H4 (cell line): ENCODE data around the gene PPP1R15B. TPM values are rescaled to one million over a fixed set of nuclear protein-coding genes. Genes with fewer than 3 reads are reported as not detected.
"Not testable (repeated sequence)": the region's sequence is repeated elsewhere in the genome, so short reads cannot be mapped to it uniquely, and the experiment has no call there.

Source experiments
- DNase-seq: peaks from one replicate; pipeline ENCODE4 v3.0.0-alpha.2; 2015; ENCODE audit warnings: low spot score
- total RNA-seq: library from RNA; depleted of rRNA; stranded (reverse); fragments of >200 nt; shearing (Covaris generic); gene quantifications from 2 replicates; pipeline ENCODE4 v1.2.3, GENCODE V29; 2014

Gene PPP1R15B
- total RNA-seq, 1 experiment from 2014 or later = 19.2 TPM

DNA sequence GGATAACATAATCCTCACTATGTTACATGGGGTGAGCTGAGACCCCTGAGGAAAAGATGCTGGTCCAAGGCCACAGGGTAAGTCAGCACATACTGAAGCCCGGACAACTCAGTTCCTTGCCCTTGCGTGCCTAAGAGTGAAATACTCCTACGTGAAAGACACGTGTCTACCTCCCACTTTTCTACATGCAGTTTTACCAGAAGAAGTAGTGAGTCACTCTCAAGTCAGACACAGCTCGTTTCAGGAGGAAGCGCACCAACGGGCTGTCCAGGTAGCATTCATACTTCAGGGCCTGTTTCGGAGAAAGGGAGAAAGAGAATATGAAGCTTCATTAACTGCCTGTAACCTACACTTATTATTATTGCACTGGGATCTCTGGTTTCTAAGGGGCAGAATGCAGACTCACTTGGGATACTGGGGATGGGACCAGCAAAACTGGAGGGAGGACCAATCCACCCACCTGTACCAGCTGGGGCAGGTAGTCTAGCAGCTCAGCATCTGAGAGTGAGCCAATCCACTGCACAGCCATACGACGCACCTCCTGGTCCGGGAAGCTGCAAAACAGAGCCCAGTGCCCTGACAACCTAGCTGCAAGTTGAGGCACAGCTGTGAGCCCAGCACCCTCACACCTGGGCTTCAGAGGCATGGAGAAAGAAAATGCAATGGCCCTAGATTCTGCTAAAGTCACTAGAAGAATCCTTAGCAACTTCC is 32.4 kb upstream of the PPP1R15B start:
- DNase-seq = no peak

DNA sequence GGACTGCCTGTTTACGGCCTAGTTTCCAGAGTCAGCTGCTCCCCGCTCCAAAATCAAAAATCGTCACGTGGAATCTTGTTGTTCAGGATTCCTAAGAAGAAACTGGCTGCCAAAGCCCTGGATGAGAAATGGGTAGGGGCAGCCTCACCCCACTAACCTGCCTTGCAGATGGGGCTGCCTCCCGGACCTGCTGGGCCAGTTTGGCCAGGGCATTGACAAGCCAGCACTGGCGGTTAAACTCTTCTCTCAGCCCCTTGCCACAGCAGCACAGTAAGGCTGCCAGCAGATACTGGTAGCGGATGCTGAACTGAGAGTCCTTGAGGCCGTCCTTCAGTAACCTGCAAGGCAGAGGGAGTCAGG is 31.6 kb upstream of the PPP1R15B start:
- no peak for DNase-seq

GRCh38 chr1:204442376-204443259 is 31.0 kb upstream of the PPP1R15B start:
- no peak for DNase-seq

- DNase-seq = no peak
Measured at GRCh38 chr1:204441558-204441957, 29.9 kb upstream of the PPP1R15B start.

DNA sequence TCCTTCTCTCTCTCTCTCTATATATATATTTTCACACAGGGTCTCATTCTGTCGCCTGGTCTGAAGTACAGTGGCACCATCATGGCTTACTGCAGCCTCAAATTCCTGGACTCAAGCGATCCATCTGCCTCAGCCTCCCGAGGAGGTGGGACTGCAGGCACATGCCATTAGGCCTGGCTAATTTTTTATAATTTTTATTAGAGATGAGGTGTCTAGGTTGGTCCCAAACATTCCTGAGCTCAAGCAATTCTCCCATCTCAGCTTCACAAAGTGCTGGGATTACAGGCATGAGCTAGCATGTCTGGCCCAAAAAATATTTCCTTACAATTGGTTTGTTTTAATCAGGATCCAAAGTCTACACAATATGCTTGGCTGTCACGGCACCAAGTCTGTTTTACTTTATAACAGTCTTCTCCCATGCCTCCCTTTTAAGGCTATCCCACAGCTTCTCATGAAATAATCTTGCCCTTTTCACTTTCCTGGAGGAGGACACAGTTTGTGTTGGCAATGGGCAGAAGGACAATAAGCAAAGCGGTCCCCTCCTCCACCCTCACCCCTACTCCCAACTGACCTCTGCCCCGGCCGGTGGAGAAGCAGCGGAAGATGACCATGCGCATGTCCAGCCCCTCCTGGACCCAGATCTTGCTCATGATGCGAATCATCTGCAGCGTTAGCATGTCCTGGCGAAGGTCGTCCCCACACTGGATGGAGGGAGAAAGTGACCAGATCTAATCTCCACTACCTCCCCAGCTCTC is 28.2 kb upstream of the PPP1R15B start:
- no peak for DNase-seq

GRCh38 chr1:204438628-204439027 is 27.0 kb upstream of the PPP1R15B start:
- DNase-seq = peak; percentile 78

GRCh38 chr1:204437796-204438570 is 26.4 kb upstream of the PPP1R15B start:
- no peak for DNase-seq

DNA sequence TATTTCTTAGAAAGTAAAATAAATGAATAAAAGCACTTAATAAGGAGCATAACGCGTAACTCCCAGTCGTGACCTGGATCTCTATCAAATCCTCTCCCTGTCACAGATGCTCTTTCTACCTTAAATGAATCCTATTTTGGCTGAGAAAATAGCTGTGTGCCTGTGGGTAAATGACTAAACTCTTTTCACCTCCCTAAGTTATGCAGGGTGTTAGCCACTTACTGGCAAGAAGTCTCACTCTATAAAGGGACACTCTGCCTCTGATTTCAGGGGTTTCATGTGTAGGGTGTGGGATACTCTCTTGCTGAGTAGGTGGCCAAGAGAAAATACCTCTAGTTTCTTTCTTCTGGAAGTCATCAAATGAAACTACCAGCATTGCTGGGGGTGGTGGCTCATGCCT is 24.3 kb upstream of the PPP1R15B start:
- no peak for DNase-seq

- DNase-seq = no peak
Measured at GRCh38 chr1:204435381-204435831, 23.8 kb upstream of the PPP1R15B start.

DNA sequence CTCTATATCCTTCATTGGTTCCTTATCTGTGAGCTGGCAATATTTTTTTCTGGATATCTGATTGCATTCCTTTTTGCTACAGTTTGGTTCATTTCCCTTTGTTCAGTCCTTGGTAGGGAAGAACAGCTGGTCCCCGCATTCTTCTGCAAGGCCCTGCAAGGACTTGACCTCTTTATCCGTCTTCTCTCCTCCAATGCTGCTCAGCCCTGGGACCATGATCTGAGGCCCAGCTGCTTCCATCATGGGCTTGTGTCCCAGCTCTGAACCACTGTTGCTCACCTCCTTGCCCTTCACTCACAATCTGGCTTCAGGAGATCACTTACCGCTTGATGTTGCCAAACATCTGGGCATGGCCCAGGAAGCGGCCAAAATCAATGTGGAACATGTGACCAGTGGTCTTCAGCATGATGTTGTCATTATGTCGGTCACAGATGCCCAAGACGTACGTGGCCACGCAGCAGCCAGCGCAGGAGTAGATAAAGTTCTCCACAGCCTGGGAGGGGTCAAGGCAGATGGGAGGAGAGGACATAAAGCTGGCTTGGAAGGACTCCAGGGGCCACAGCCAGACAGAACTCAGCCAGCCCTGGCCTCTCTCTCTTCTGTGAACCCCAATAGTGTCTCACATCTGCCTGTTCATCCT is 22.6 kb upstream of the PPP1R15B start:
- no peak for DNase-seq

DNA sequence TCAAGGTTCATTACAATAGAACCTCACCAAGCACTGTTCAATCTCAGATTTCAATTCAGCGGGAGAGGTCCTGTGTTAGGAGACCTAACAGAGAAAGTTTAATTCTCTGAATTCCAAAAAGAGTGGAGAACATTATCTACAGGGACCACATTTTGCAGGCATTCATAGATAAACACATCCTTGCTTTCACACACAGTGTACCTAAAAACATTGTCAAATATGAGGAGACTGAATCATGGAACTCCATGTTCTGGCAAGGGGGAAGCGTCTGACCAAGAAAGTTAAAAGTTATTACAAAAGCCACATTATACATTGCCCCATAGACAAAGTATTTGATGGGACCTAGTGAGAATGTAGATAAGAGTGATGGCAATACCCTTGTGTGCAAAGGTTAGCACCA is 21.1 kb upstream of the PPP1R15B start:
- no peak for DNase-seq

GRCh38 chr1:204431310-204432184 is 19.9 kb upstream of the PPP1R15B start:
- DNase-seq = peak; percentile 62

- DNase-seq = no peak
Measured at GRCh38 chr1:204429746-204430145, 18.1 kb upstream of the PPP1R15B start.

- DNase-seq = no peak
Measured at GRCh38 chr1:204426971-204427701, 15.5 kb upstream of the PPP1R15B start.

DNA sequence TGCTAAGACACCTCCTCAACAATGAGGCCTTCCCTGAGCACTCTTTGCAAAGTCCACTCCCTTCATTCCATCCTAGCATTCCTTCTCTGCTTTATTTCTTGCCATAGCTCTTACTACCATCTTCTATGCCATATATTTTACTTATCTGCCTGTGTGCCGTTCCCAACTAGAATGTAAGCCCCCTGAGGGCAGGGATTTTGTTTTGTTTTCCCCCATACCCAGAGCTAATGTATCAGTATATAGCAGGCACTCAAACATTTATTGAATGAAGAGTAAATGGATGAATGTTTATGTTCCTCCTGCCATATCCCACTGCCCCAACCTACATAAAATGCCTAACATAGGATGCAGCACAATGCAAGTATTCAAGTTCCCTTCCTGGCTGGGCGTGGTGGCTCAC is 14.9 kb upstream of the PPP1R15B start:
- no peak for DNase-seq

- DNase-seq = no peak
Measured at GRCh38 chr1:204426035-204426436, 14.4 kb upstream of the PPP1R15B start.

GRCh38 chr1:204424621-204425020 is 13.0 kb upstream of the PPP1R15B start:
- no peak for DNase-seq

DNA sequence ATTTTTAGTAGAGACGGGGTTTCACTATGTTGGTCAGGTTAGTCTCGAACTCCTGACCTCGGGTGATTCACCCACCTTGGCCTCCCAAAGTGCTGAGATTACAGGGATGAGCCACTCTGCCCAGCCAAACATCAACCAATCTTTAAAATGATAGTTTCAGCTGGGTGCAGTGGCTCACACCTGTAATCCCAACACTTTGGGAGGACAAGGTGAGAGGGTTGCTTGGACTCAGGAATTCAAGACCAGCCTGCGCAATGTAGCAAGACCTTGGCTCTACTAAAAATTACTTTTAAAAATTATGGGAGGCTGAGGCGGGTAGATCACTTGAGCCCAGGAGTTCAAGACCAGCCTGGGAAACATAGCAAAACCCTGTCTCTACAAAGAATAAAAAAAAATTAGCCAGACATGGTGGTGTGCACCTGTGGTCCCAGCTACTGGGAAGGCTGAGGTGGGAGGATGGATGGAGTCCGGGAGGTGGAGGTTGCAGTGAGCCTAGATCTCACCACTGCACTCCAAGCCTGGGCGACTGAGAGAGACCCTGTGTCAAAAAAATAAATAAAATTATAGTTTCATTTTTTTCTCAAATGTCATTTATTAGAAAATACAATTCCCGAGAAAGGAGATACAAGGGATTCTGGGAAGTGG is 10.6 kb upstream of the PPP1R15B start:
- not testable (repeated sequence) for DNase-seq

GRCh38 chr1:204421441-204421840 is 9.8 kb upstream of the PPP1R15B start:
- DNase-seq = no peak
